Sigmoid colon (tissue), 7 donors: ENCODE data around the gene CACNB3. TPM values are rescaled to one million over a fixed set of nuclear protein-coding genes. Genes with fewer than 3 reads are reported as not detected.

Experiments
- DNase-seq: peaks from one replicate; pipeline ENCODE4 v3.0.0-alpha.2; 2019
- H3K27ac ChIP-seq, 4 donors: fragments of 200-600 bp; sonication (generic); one replicate each; pipeline ENCODE4 v1.5.1; 2016 to 2019; ENCODE audit warnings: mild to moderate bottlenecking in 1 of 4
- H3K27me3 ChIP-seq, 3 donors: fragments of 200-600 bp; sonication (generic); one replicate each; pipeline ENCODE4 v1.5.1; 2019; ENCODE audit warnings: mild to moderate bottlenecking in 1 of 3
- H3K36me3 ChIP-seq, 4 donors: fragments of 200-600 bp; sonication (generic); one replicate each; pipeline ENCODE4 v1.5.1; 2016 to 2019
- H3K4me1 ChIP-seq, 4 donors: fragments of 200-600 bp; sonication (generic); one replicate each; pipeline ENCODE4 v1.5.1; 2017 to 2019
- H3K4me3 ChIP-seq, 4 donors: fragments of 200-600 bp; sonication (generic); one replicate each; pipeline ENCODE4 v1.5.1; 2017 to 2019; ENCODE audit warnings: mild to moderate bottlenecking in 2 of 4, moderate library complexity in 1 of 4
- H3K9me3 ChIP-seq, 4 donors: fragments of 200-600 bp in 3 of 4; sonication (generic) in 3 of 4; one replicate each; pipeline versions ENCODE4 v1.5.1 to v1.6.1; 2013 to 2019
- CTCF ChIP-seq, 4 experiments: fragments of 450-650 bp in 3 of 4; fragments of 200-600 bp in 1 of 4; IDR thresholded peaks; one replicate each; pipeline ENCODE4 v1.5.1; 2016 to 2019; ENCODE audit warnings: antibody characterized with exemption in 4 of 4, mild to moderate bottlenecking in 3 of 4, moderate library complexity in 2 of 4
- EP300 ChIP-seq, 4 donors: sonication (generic); formaldehyde crosslinking; IDR thresholded peaks; one replicate each; pipeline ENCODE4 v1.6.1; 2017; ENCODE audit warnings: antibody characterized with exemption in 4 of 4
- POLR2A ChIP-seq, 2 donors: fragments of 450-650 bp; IDR thresholded peaks; one replicate each; pipeline ENCODE4 v1.6.1; 2016; ENCODE audit warnings: antibody characterized with exemption in 2 of 2, mild to moderate bottlenecking in 2 of 2, moderate library complexity in 2 of 2
- POLR2AphosphoS5 ChIP-seq, 4 donors: sonication (generic); formaldehyde crosslinking; IDR thresholded peaks; one replicate each; pipeline ENCODE4 v1.6.1; 2017; ENCODE audit warnings: antibody characterized with exemption in 4 of 4
- WGBS, 2 donors: extraction: QIAGEN DNeasy Blood & Tissue Kit; methylation state at CpG; one replicate each; pipeline ENCODE4 v1.1.7; 2013; 5-methylcytosine and 5-hydroxymethylcytosine counted together
- intact Hi-C: fragments of 100-400 bp; cut with DNase I; formaldehyde crosslinking; loops from one replicate; pipeline ENCODE4 v1.15.1; 2023
- polyA plus RNA-seq, 3 donors: library from polyadenylated mRNA; stranded (reverse); fragments of 200-250 nt; gene quantifications; one replicate each; pipeline ENCODE4 v1.2.3, GENCODE V29; 2013
- total RNA-seq, 4 donors: library from RNA; depleted of rRNA; stranded (reverse); fragments of >200 nt; gene quantifications; one replicate each; pipeline ENCODE4 v1.1.0, GENCODE V29; 2016
- donor health status: healthy with polysubstance abuse.
- donor health status: Bipolar disorder and iron deficiency.
- donor health status: healthy.

Gene CACNB3
- total RNA-seq (10 to 100 TPM; 10.7 to 32.1 (median 18.4) TPM), polyA plus RNA-seq (10 to 100 TPM; 21.0 to 23.4 (median 22.0) TPM)

DNA sequence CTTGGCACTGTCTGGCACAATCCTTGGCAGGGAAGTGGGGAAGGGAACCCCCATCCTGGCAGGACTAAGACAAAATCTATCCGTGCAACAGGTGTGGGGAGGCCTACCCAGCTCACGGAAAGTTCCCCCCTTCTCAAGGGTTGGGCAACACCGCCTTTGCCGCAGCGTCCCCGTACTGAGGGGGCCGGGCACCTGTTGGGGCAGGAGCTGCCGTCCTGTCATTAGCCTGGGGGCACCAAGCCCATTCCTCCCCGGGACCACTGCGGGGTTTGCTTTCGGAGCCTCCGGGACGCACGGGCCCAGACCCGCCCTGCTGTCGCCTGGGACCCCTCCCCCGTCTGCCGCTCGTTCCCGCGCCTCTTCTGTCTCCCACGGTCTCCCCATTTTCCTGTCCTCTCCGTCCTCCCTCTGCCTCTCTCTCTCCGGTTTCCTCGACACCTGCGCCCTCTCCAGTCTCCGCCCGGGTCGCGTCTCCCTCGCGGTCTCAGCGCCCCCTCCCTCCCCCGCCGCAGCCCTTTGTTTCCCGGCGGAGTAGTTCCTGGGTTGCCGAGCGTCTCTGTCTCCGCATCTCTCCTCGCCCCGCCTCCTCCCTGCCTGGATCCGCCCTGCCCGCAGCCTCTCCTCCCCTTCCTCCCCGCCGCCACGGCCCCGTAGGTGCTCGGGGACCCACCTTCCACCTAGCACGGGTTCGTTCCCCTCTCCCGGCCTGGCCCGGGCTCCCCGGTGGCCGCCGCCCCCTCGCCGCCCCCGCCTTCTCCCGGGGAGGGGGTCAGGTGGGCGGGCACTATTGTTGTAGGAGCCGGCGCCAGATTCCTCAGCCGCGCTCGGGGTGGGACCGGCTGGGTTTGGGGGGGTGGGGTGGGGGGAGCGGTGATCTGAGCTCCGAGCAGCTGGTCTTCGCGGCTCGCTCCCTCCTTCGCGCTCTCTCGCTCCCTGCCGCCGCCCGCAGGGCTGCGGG, at the start of gene CACNB3:
TSS of gene CACNB3 (plus strand) at position 624 of the 958 bp plus-strand sequence. CDS start 434 bp downstream, outside the sequence.
- H3K27ac ChIP-seq = peak within 1 kb of the TSS; percentile 62 to 68 (median 66)
- intact Hi-C loops = loop anchor here (10.0 kb wide), 1 partner anchor 603 kb away; no protein-coding TSS in a partner anchor
- WGBS, 2 donors = 1% methylated on average over 79 of the region's 79 CpGs
- no peaks in the 10 kb centered on the region for H3K36me3 ChIP-seq
- peak in 3 of 4 donors; percentile 8 to 38 (median 20) for TF ChIP-seq POLR2AphosphoS5 (IDR thresholded peaks at IDR 0.05)
- no peak for TF ChIP-seq EP300 (IDR thresholded peaks at IDR 0.05)
- H3K27me3 ChIP-seq = no peaks in the 10 kb centered on the region
- H3K4me3 ChIP-seq = peak within 1 kb of the TSS; percentile 58 to 80 (median 77)
- DNase-seq = peak; percentile 88
- no peaks in the 10 kb centered on the region for H3K9me3 ChIP-seq
- peaks cover 0 to 44% (median 39%) of the 10 kb centered on the region in 4 donors for H3K4me1 ChIP-seq

- 95 to 97% methylated on average over 9 of the region's 9 CpGs for WGBS, 2 donors
- no peak for DNase-seq
- Histone ChIP-seq H3K27ac (no peak overlapping the region), H3K4me1 (no peaks in the 10 kb centered on the region), H3K27me3 (no peaks in the 10 kb centered on the region), H3K4me3 (no peak overlapping the region), H3K9me3 (no peaks in the 10 kb centered on the region), H3K36me3 (peaks cover 28 to 80% (median 35%) of the 10 kb centered on the region in 4 donors)
- TF ChIP-seq CTCF (IDR thresholded peaks at IDR 0.05) = no peak
- TF ChIP-seq POLR2AphosphoS5 (IDR thresholded peaks at IDR 0.05) = no peak
- no peak for TF ChIP-seq POLR2A (IDR thresholded peaks at IDR 0.05)
- TF ChIP-seq EP300 (IDR thresholded peaks at IDR 0.05) = no peak
- intact Hi-C loops = no loop called here
Measured at GRCh38 chr12:48768736-48769135, 49.6 kb upstream of the CACNB3 start.

GRCh38 chr12:48770756-48771155, 47.5 kb upstream of the CACNB3 start:
- WGBS, 2 donors = 93 to 96% methylated on average over 10 of the region's 10 CpGs
- H3K27me3 ChIP-seq = no peaks in the 10 kb centered on the region
- DNase-seq = no peak
- H3K9me3 ChIP-seq = no peaks in the 10 kb centered on the region
- H3K36me3 ChIP-seq = peaks cover 34 to 99% (median 53%) of the 10 kb centered on the region in 4 donors
- intact Hi-C loops = no loop called here
- TF ChIP-seq POLR2AphosphoS5 (IDR thresholded peaks at IDR 0.05) (no peak), EP300 (IDR thresholded peaks at IDR 0.05) (no peak), POLR2A (IDR thresholded peaks at IDR 0.05) (no peak), CTCF (IDR thresholded peaks at IDR 0.05) (no peak)
- H3K4me1 ChIP-seq = no peaks in the 10 kb centered on the region
- H3K4me3 ChIP-seq = no peak overlapping the region
- no peak overlapping the region for H3K27ac ChIP-seq

DNA sequence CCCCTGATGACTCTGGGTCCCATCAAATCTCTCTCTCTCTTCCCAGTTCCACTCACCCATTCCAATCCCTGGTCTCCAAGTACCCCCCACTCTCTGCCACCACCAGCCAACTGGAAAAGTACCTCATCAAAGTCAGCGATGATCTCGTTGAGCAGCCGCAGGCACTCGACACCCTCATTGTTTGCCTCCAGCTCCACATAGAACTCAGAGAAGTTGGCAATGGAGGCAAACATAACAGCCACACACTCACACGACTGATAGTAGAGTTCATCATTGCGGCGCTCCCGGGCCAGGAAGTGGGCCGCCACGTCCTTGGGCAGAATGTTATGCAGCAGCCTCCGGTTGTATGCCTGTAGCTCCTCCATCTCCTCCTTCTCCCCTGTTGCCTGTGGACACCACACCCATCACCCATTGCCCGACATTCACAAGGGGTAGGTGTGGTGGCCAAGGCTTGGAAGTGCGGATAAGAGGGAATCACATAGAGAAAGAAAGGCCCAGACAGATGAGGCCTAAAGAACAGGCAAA, 46.6 kb upstream of the CACNB3 start:
- H3K27me3 ChIP-seq = no peaks in the 10 kb centered on the region
- TF ChIP-seq POLR2AphosphoS5 (IDR thresholded peaks at IDR 0.05) (no peak), EP300 (IDR thresholded peaks at IDR 0.05) (no peak), POLR2A (IDR thresholded peaks at IDR 0.05) (no peak), CTCF (IDR thresholded peaks at IDR 0.05) (no peak)
- DNase-seq = no peak
- no peak overlapping the region for H3K4me3 ChIP-seq
- 91 to 96% methylated on average over 13 of the region's 13 CpGs for WGBS, 2 donors
- H3K27ac ChIP-seq = no peak overlapping the region
- intact Hi-C loops = no loop called here
- H3K36me3 ChIP-seq = peaks cover 34 to 96% (median 59%) of the 10 kb centered on the region in 4 donors
- H3K9me3 ChIP-seq = no peaks in the 10 kb centered on the region
- no peaks in the 10 kb centered on the region for H3K4me1 ChIP-seq

GRCh38 chr12:48773686-48774085, 44.6 kb upstream of the CACNB3 start:
- intact Hi-C loops = no loop called here

More at GRCh38 chr12:48773686-48774085, 44.6 kb upstream of the CACNB3 start:
- no peak for DNase-seq
- no peak overlapping the region for H3K27ac ChIP-seq
- WGBS, 2 donors = 91 to 94% methylated on average over 5 of the region's 5 CpGs
- H3K9me3 ChIP-seq = no peaks in the 10 kb centered on the region
- TF ChIP-seq POLR2AphosphoS5 (IDR thresholded peaks at IDR 0.05) = no peak
- TF ChIP-seq POLR2A (IDR thresholded peaks at IDR 0.05) = no peak
- no peak for TF ChIP-seq EP300 (IDR thresholded peaks at IDR 0.05)
- no peak for TF ChIP-seq CTCF (IDR thresholded peaks at IDR 0.05)
- H3K36me3 ChIP-seq = peaks cover 31 to 86% (median 60%) of the 10 kb centered on the region in 4 donors
- H3K4me1 ChIP-seq = no peaks in the 10 kb centered on the region
- no peaks in the 10 kb centered on the region for H3K27me3 ChIP-seq
- H3K4me3 ChIP-seq = no peak overlapping the region
